HEK293 (cell line): ENCODE data around the gene SNRNP27.

Experiments
- CTCF ChIA-PET: fragments of 350-600 bp; formaldehyde crosslinking; extraction: SDS; loops from one replicate; lab custom pipeline; 2021; ENCODE audit warnings: antibody characterized with exemption; lab: Yijun Ruan, JAX
- POLR2A ChIA-PET: fragments of 300-600 bp; formaldehyde crosslinking; extraction: SDS; loops from one replicate; lab custom pipeline; 2020; ENCODE audit warnings: antibody characterized with exemption, inconsistent platforms; lab: Yijun Ruan, JAX
- H3K27ac ChIP-seq: fragments of 200-500 bp; sonication (Bioruptor generic); 2 replicates; pipeline ENCODE4 v1.5.1; 2014; ENCODE audit warnings: low read depth, low read length, control low read depth, inconsistent platforms; ENCODE audit errors: extremely low read depth
- H3K36me3 ChIP-seq, 2 experiments: fragments of 200-500 bp in 1 of 2; sonication (Bioruptor generic) in 1 of 2; 1 replicate in 1 of 2; 2 replicates in 1 of 2; pipeline ENCODE4 v1.5.1; 2014 to 2017; ENCODE audit warnings: inconsistent platforms in 2 of 2, low read length in 2 of 2; ENCODE audit not compliant: control insufficient read depth in 2 of 2, insufficient read depth in 1 of 2
- H3K4me1 ChIP-seq: fragments of 200-500 bp; sonication (Bioruptor generic); 2 replicates; pipeline ENCODE4 v1.5.1; 2014; ENCODE audit warnings: mild to moderate bottlenecking, low read length, inconsistent platforms; ENCODE audit not compliant: control insufficient read depth, insufficient read depth
- H3K4me3 ChIP-seq: 2 replicates; pipeline ENCODE4 v1.5.1; 2011; ENCODE audit warnings: low read depth, mild to moderate bottlenecking, control low read depth, low read length, moderate library complexity
- H3K9me3 ChIP-seq: fragments of 200-500 bp; sonication (Bioruptor generic); 2 replicates; pipeline ENCODE4 v1.5.1; 2014; ENCODE audit warnings: low read depth, low read length, inconsistent platforms; ENCODE audit not compliant: control insufficient read depth, insufficient read depth
- BCL6B ChIP-seq: fragments of 450-650 bp; formaldehyde crosslinking; IDR thresholded peaks from 2 replicates; pipeline ENCODE4 v1.5.1; 2017; ENCODE audit warnings: missing biosample characterization, missing genetic modification characterization
- INSM2 ChIP-seq: fragments of 450-650 bp; formaldehyde crosslinking; IDR thresholded peaks from 2 replicates; pipeline ENCODE4 v1.5.1; 2016; ENCODE audit warnings: missing biosample characterization, missing genetic modification characterization
- OVOL3 ChIP-seq: fragments of 450-650 bp; formaldehyde crosslinking; IDR thresholded peaks from 2 replicates; pipeline ENCODE4 v1.5.1; 2016; ENCODE audit warnings: missing biosample characterization, missing genetic modification characterization
- PRDM2 ChIP-seq: fragments of 450-650 bp; formaldehyde crosslinking; IDR thresholded peaks from 2 replicates; pipeline ENCODE4 v1.5.1; 2016; ENCODE audit warnings: missing biosample characterization, missing genetic modification characterization, borderline replicate concordance
- TRIM28 ChIP-seq: IDR thresholded peaks from 2 replicates; pipeline ENCODE4 v1.6.1; 2011; ENCODE audit warnings: low read length, control low read depth, borderline replicate concordance
- ZBTB1 ChIP-seq: fragments of 450-650 bp; formaldehyde crosslinking; IDR thresholded peaks from 2 replicates; pipeline ENCODE4 v1.5.1; 2016; ENCODE audit warnings: missing biosample characterization, missing genetic modification characterization
- ZFP37 ChIP-seq: fragments of 450-650 bp; formaldehyde crosslinking; IDR thresholded peaks from 2 replicates; pipeline ENCODE4 v1.5.1; 2016; ENCODE audit warnings: missing biosample characterization, missing genetic modification characterization
- ZFP69B ChIP-seq: fragments of 450-650 bp; formaldehyde crosslinking; IDR thresholded peaks from 2 replicates; pipeline ENCODE4 v1.5.1; 2016; ENCODE audit warnings: missing biosample characterization, missing genetic modification characterization
- ZNF133 ChIP-seq: fragments of 450-650 bp; formaldehyde crosslinking; IDR thresholded peaks from 2 replicates; pipeline ENCODE4 v1.5.1; 2016; ENCODE audit warnings: missing biosample characterization, missing genetic modification characterization
- ZNF146 ChIP-seq: fragments of 450-650 bp; formaldehyde crosslinking; IDR thresholded peaks from 2 replicates; pipeline ENCODE4 v1.5.1; 2016; ENCODE audit warnings: missing biosample characterization, missing genetic modification characterization
- ZNF175 ChIP-seq: fragments of 450-650 bp; formaldehyde crosslinking; IDR thresholded peaks from 2 replicates; pipeline ENCODE4 v1.5.1; 2016; ENCODE audit warnings: missing biosample characterization, missing genetic modification characterization
- ZNF274 ChIP-seq, 2 experiments: fragments of 200-500 bp in 1 of 2; fragments of 450-650 bp in 1 of 2; sonication (Bioruptor generic) in 1 of 2; formaldehyde crosslinking in 1 of 2; IDR thresholded peaks; 2 replicates each; pipeline versions ENCODE4 v1.5.1 to v1.6.1; 2014 to 2016; ENCODE audit warnings: borderline replicate concordance in 1 of 2, inconsistent platforms in 1 of 2, low read length in 1 of 2, missing biosample characterization in 1 of 2, missing genetic modification characterization in 1 of 2
- ZNF292 ChIP-seq: fragments of 450-650 bp; formaldehyde crosslinking; IDR thresholded peaks from 2 replicates; pipeline ENCODE4 v1.5.1; 2016; ENCODE audit warnings: low read depth, missing biosample characterization, missing genetic modification characterization, borderline replicate concordance
- ZNF302 ChIP-seq: fragments of 450-650 bp; formaldehyde crosslinking; IDR thresholded peaks from 2 replicates; pipeline ENCODE4 v1.5.1; 2016; ENCODE audit warnings: missing biosample characterization, missing genetic modification characterization, low read depth
- ZNF362 ChIP-seq: fragments of 450-650 bp; formaldehyde crosslinking; IDR thresholded peaks from 2 replicates; pipeline ENCODE4 v1.5.1; 2016; ENCODE audit warnings: missing biosample characterization, missing genetic modification characterization
- ZNF423 ChIP-seq: fragments of 450-650 bp; formaldehyde crosslinking; IDR thresholded peaks from 2 replicates; pipeline ENCODE4 v1.5.1; 2016; ENCODE audit warnings: missing biosample characterization, missing genetic modification characterization
- ZNF501 ChIP-seq: fragments of 450-650 bp; formaldehyde crosslinking; IDR thresholded peaks from 2 replicates; pipeline ENCODE4 v1.5.1; 2016; ENCODE audit warnings: missing biosample characterization, missing genetic modification characterization

Gene SNRNP27

GRCh38 chr2:69934614-69934908 is 40.8 kb downstream of the SNRNP27 start (continued):
- TF ChIP-seq ZNF362 (tag by site-specific recombination) (no peak), ZBTB1 (no peak), OVOL3 (no peak), PRDM2 (no peak)

GRCh38 chr2:69935011-69935410 is 41.3 kb downstream of the SNRNP27 start:
- Histone ChIP-seq H3K36me3 (peaks cover 6 to 41% of the 10 kb centered on the region in 2 experiments), H3K9me3 (no peaks in the 10 kb centered on the region)
- CTCF ChIA-PET: no interaction called here
- POLR2A ChIA-PET: no interaction called here
- TF ChIP-seq ZNF423 (tag by site-specific recombination) (no peak), ZNF292 (tag by site-specific recombination) (no peak), INSM2 (no peak), ZFP37 (tag by site-specific recombination) (no peak), ZNF274 (IDR thresholded peaks at IDR 0.05; ENCODE audit: low read length) (no peak), ZNF274 (tag by site-specific recombination; IDR thresholded peaks at IDR 0.05; ENCODE audit: borderline replicate concordance) (no peak), ZNF501 (tag by site-specific recombination) (no peak), ZFP69B (tag by site-specific recombination) (no peak), BCL6B (tag by site-specific recombination) (no peak), ZNF133 (tag by site-specific recombination) (no peak), ZNF302 (tag by site-specific recombination) (no peak), TRIM28 (no peak), ZNF146 (tag by site-specific recombination) (no peak), ZNF175 (tag by site-specific recombination) (no peak)
- TF ChIP-seq, all 188 proteins: peak for 0
- no peak overlapping the region for H3K27ac ChIP-seq
- no peak overlapping the region for H3K4me3 ChIP-seq
- no peaks in the 10 kb centered on the region; the same call in 1 of the 2 replicates for H3K4me1 ChIP-seq
